HL-60/S4 (cell line): ENCODE data around the gene SLC25A6.
"Not testable (repeated sequence)": the region's sequence is repeated elsewhere in the genome, so short reads cannot be mapped to it uniquely, and the experiment has no call there.

Source experiments
- in situ Hi-C: fragments of 300-500 bp; cut with MboI; formaldehyde crosslinking; loops from 2 replicates; pipeline ENCODE4 v1.14.3; 2022; ENCODE audit warnings: low sequenced_read_pairs

The SLC25A6 gene

DNA sequence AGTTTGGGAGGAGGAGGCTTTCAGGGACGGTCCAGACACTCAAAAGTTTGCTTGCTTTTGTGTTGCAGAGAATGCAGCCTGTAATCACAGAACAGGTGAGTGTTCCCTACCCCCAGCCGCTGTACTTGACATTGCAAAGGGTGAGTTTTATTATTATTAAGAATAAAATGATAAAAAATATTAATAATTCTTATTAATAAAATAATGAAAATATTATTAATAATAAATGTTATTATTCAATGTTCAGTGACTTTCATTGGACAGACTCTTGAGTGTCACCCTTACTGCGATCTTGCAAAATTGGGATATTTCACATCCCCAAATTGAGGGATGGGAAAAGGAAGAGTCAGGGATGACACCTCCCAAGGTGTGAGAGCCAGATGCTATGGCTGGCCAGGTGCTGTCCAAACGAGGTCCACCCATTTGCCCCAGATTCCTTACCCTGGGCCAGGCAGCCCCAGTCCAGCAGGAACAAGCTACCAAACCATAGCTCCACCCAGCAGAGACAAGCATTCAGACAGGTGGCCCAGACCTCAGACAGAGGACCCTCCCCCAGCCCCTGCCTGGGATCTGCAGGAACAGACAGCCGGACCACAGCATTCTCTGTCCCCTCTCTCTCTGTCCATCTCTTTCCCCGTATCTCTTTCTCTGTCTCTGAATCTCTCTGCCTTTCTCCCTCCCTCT, 33.0 kb downstream of the SLC25A6 start:
- in situ Hi-C loops, result no loop called here

DNA sequence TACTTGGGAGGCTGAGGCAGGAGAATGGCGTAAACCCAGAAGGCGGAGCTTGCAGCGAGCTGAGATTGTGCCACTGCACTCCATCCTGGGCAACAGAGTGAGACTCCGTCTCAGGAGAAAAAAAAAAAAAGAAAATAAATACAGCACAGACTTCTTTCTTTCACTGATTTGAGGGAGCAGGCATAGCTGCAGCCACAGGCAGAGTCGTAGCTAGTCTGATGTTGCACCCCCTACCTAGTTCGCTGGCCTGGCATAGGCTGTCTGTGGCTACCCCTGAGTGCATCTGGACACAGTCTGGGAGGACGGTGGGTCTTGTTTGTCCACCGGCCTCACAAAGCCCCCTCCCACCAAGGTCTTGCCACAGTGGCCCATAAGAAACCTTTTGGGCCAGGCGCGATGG, 33.9 kb downstream of the SLC25A6 start:
- in situ Hi-C loops, result no loop called here

DNA sequence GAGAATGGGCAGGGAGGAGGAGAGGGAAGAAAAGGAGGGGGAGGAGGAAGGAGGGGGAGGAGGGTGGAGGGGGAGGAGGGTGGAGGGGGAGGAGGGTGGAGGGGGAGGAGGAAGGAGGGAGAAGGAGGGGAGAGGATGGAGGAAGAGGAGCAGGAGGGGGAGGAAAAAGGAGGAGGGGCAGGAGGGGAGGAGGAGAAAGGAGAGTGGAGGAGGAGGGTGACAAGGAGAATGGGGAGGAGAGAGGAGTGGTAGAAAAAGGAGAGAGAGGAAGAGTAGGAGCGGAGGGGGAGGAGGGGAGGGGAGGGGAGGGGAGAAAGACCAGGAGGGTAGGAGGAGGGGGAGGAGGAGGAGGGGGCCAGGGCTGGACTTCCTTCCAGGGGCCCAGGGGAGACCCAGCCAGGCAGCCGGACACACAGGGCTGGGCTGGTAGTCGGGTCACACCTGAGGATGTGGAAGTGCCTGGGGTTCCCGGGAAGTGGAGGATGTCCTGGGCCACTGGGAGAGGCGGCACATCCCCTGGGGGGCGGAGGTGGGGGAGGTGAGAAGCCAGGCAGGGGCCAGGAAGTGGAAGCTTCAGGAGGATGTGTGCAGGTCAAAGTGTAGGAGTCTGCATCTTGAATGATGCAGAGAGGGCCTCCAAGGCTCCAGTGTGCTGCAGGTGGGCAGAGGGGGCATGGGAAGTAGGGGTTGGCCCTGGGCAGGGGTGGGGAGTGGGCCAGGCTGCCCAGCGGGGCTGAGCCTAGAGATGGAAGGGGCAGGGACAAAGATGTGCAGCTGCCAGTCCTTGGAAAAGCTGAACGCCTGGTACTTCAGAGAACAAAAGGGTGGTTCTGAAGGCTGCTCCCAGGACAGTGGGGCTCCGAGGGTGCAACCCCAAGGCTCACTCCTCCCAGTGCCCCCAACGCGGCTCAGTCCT, 36.5 kb downstream of the SLC25A6 start:
- in situ Hi-C loops, result no loop called here

DNA sequence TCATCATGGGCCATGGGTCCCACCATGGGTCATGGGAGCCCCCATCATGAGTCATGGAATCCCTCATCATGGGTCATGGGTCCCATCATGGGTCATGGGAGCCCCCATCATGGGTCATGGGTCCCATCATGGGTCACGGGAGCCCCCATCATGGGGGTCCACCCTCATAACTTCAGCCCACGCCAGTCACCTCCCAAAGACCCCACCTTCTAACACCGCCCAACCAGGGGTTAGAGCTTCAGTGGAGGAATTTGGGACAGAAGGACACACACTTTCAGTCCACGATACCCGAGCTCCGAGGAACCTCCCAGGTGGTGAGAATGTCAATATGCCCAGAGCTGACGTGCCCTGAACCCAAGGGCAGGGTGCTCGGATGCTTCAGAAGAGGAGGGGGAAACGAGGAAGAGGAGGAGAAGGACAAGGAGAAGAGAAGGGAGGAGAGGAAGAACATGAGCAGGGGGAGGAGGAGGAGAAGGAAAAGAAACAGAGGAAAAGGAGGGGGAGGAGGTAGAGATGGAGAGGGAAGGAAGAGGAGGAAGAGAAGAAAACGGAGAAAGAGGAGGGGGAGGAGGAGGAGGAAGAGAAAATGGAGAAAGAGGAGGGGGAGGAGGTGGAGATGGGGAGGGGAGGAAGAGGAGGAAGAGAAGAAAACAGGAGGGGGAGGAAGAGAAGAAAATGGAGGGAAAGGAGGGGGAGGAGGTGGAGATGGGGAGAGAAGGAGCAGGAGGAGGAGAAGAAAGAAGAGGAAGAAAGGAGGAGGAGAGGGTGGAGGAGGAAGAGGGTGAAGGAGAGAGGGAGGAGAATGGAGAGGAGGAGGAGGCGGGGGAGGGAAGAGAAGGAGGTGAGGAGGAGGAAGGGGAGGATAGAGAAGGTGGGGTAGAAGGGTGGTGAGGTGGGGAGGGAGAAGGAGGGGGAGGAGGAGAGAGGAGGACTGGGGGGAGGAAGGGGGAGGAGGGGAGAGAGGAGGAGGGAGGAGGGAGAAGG, 37.6 kb downstream of the SLC25A6 start:
- in situ Hi-C loops, result no loop called here

DNA sequence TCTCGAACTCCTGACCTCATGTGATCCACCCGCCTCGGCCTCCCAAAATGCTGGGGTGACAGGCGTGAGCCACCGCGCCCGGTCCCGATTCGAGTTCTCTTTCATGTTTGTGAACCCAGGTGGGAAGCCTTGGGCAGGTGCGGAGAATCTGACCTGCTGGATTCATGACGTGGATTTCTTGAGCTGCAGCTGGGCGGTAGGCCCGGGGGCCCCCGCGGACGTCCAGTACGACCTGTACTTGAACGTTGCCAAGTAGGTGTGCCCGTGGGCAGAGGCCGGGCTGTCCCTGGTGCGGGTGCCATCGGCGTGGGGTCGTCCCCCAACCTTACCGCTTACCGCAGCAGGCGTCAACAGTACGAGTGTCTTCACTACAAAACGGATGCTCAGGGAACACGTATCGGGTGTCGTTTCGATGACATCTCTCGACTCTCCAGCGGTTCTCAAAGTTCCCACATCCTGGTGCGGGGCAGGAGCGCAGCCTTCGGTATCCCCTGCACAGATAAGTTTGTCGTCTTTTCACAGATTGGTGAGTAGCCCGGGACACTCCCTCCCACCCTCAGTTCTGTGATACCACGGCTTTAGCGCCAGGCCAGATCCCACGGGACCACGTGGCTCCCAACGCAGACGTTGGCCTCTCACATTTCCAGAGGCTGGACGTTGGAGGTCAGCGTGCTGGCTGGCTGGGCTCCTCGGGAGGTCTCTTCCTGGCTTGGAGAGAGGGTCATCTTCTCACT, 39.8 kb downstream of the SLC25A6 start:
- in situ Hi-C loops, result no loop called here

DNA sequence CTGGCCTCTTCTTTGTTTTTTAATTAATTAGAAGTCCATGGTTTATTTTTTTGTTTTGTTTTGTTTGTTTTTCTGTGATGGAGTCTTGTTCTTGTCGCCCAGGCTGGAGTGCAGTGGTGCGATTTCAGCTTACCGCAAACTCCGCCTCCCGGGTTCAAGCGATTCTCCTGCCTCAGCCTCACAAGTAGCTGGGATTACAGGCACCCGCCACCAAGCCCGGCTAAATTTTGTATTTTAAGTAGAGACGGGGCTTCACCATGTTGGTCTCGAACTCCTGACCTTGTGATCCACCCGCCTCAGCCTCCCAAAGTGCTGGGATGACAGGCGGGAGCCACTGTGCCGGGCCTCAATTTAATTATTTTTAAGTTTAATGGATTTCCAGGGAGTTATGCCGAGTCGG, 42.3 kb downstream of the SLC25A6 start:
- in situ Hi-C loops, result not testable (repeated sequence)

DNA sequence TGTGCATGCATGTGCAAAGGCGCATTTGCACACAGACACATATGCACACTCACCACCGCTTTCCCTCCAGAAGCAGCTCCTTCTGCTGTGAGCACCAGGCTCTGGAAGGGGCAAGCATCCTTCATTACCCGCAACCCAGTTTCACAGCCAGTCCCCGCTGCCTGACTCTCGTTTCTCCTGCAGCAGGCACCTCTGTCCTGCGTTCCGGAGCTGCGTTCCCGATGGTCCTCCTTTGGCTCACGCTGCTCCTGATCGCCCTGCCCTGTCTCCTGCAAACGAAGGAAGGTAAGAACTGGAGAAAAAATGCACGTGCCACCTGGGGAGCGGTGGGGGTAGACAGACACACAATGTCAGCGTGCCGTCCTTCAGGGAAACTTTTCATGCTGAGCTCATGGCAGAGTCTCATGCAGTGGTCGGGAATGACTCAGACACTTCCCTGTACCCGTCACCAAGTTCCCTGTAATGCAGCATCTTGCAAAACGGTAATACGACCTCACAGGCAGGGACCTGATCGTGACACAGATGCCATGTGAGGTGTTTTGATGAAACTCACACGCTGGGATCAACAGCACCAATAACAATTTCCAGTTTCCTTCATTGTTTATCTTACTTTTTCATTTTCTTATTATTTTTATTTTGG, 50.2 kb downstream of the SLC25A6 start:
- in situ Hi-C loops, result no loop called here

DNA sequence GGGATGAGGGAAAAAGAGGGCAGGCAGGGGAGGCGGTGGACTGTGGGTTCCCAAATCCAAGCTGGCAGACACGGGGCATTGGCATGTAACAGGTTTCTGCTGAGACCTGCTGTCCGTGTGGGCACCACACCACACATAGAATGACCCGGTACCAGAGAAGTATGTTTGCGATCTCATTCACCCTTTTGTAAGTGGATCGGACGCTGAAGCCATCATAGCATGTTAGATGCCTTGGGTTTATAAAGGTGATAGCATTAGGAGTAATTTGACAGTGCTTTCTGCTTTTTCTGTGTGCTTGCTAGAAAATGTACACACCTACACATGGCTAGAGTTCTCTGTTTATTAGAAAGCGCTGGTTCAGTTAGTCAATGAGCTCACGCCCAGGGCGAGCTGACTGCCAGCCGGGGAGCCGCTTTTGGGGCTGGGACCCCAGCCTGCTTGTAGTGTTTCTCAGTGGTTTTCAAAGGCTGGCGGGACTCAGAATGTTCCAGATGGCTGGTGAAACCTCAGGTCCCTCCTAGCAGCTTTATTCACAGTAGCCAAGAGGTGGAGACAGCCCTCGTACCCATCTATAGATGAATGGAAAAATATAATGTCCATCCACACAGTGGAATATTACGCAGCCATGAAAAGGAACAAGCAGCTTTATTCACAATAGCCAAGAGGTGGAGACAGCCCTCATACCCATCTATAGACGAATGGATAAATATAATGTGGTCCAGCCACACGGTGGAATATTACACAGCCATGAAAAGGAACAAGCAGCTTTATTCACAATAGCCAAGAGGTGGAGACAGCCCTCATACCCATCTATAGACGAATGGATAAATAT, 54.7 kb downstream of the SLC25A6 start:
- in situ Hi-C loops, result no loop called here

DNA sequence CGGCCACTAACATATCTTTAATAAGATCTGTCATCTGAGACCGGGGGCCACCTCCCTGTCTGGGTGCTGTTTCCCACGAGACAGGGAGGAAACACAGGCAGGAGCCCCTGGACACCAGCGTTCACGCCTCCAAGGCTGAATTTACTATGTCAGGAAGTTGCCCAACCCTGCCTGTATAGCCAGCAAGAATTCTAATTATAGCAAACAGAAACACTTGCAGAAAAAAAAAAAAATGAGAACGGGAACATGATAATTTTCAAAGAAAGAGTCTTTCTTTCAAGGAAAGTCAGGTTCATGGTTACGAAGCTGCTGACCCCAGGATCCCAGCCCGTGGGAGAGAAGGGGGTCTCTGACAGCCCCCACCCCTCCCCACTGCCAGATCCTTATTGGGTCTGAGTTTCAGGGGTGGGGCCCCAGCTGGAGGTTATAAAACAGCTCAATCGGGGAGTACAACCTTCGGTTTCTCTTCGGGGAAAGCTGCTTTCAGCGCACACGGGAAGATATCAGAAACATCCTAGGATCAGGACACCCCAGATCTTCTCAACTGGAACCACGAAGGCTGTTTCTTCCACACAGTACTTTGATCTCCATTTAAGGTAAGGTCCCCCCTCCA, 55.5 kb downstream of the SLC25A6 start, which contains the start of gene IL3RA:
IL3RA (plus strand) TSS at position 455 of the 613 bp plus-strand sequence. CDS start 4,981 bp downstream, outside the sequence.
- in situ Hi-C loops, result no loop called here
